ENCODE results near the gene PLXNA1. TPM values are rescaled to one million over a fixed set of nuclear protein-coding genes. Genes with fewer than 3 reads are reported as not detected.

PLXNA1 gene
- total and polyA plus RNA-seq, 12 donors, result 14.3 to 29.7 (median 24.1) TPM

GRCh38 chr3:126964950-126965349 lies 18.0 kb upstream of the PLXNA1 start:
- intact Hi-C loops (cut with DNase I), result no loop called here
- Histone ChIP-seq H3K4me3 (no peak overlapping the region), H3K4me1 (peaks cover 11 to 32% (median 24%) of the 10 kb centered on the region in 9 donors), H3K9me3 (no peaks in the 10 kb centered on the region), H3K27ac (no peak overlapping the region), H3K27me3 (peaks cover 0 to 3% (median 0%) of the 10 kb centered on the region in 7 donors), H3K36me3 (no peaks in the 10 kb centered on the region)
- DNase-seq (no peak), ATAC-seq (no peak)
- TF ChIP-seq CTCF (IDR thresholded peaks at IDR 0.05), result no peak
- 88 to 90% methylated on average over 10 of the region's 10 CpGs for WGBS, 2 donors

- intact Hi-C loops (cut with DNase I), result no loop called here
- 92 to 95% methylated on average over 9 of the region's 9 CpGs for WGBS, 2 donors
- Histone ChIP-seq H3K4me3 (no peak overlapping the region), H3K27ac (no peak overlapping the region), H3K9me3 (no peaks in the 10 kb centered on the region), H3K36me3 (no peaks in the 10 kb centered on the region), H3K27me3 (peaks cover 0 to 4% (median 0%) of the 10 kb centered on the region in 7 donors), H3K4me1 (peaks cover 11 to 27% (median 21%) of the 10 kb centered on the region in 9 donors)
- DNase-seq, result no peak
- TF ChIP-seq CTCF (IDR thresholded peaks at IDR 0.05), result no peak
- ATAC-seq, result no peak
Observed at GRCh38 chr3:126965526-126966080, 17.3 kb upstream of the PLXNA1 start.

DNA sequence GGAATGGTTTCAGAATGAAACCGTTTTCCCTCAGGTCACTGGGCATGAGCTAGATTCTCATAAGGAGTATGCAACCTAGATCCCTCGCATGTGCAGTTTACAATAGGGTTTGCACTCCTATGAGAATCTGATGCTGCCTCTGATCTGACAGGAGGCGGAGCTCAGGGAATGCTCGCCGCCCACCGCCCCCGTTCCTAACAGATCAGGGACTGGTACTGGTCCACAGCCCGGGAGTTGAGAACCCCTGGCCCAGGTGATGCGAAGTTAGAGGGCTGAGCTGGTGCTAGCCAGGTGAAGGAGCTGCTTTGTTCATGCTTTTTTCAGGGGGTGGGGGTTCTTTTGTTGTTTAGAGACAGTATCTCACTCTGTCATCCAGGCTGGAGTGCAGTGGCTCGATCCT lies 15.5 kb upstream of the PLXNA1 start:
- no peak for TF ChIP-seq CTCF (IDR thresholded peaks at IDR 0.05)
- DNase-seq (no peak), ATAC-seq (no peak)
- peaks cover 0 to 7% (median 3%) of the 10 kb centered on the region in 7 donors for H3K27me3 ChIP-seq
- intact Hi-C loops (cut with DNase I), result no loop called here
- no peaks in the 10 kb centered on the region for H3K9me3 ChIP-seq
- H3K4me3 ChIP-seq, result no peak overlapping the region
- H3K27ac ChIP-seq, result no peak overlapping the region
- H3K4me1 ChIP-seq, result peaks cover 0 to 22% (median 10%) of the 10 kb centered on the region in 9 donors
- no peaks in the 10 kb centered on the region for H3K36me3 ChIP-seq
- WGBS, 2 donors, result 91 to 94% methylated on average over 10 of the region's 10 CpGs

GRCh38 chr3:126968391-126969390 lies 14.2 kb upstream of the PLXNA1 start:
- DNase-seq (no peak), ATAC-seq (no peak)
- Histone ChIP-seq H3K27me3 (peaks cover 0 to 14% (median 4%) of the 10 kb centered on the region in 7 donors), H3K4me3 (no peak overlapping the region), H3K9me3 (peaks cover 0 to 1% (median 0%) of the 10 kb centered on the region in 11 donors), H3K36me3 (no peaks in the 10 kb centered on the region), H3K4me1 (peaks cover 0 to 29% (median 9%) of the 10 kb centered on the region in 9 donors), H3K27ac (no peak overlapping the region)
- TF ChIP-seq CTCF (IDR thresholded peaks at IDR 0.05), result no peak
- 87 to 88% methylated on average over 20 of the region's 20 CpGs for WGBS, 2 donors
- intact Hi-C loops (cut with DNase I), result no loop called here

Measured in heart right ventricle (tissue), 16 donors.